ENCODE results near the gene LRP1B.
A peak's percentile ranks its signal among the peaks of the same experiment; 100 is the strongest.

LRP1B gene

DNA sequence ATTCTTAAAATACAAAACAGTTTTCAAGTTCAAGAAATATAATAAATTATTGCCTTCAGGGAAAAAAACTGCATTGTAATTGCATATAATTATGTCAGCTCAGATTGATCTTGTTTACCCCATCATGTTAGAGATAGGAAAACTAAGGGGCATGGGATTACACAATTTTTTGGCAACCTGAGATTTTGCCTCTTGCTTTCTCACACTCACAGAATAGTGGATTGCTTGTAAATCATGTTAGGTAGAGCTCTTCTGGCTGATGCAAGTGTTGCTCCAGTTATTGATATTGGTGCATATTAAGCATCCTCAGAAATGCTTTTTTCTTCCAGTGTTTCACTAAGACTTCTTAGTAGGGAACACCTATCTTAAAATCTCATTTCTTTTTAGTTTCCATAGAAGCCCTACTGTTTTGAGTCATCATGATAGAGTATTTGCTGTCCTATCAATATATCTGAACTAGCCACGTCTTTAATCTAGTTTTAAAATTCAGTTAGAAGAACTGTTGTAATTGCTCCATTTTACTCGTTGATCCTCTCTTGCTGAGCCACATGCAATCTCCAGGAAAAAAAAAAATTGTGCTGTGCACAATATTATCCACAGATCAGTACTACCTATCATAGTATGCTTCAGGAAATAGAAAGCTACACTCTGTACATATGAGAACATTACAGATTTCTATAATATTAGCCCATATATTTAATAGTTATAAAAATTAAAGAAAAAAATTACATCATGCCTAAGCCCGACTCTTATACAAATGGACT lies 393.1 kb downstream of the LRP1B start:
- no peak for DNase-seq

GRCh38 chr2:141736466-141736865 lies 394.4 kb downstream of the LRP1B start:
- no peak for DNase-seq

GRCh38 chr2:141728886-141729285 lies 401.9 kb downstream of the LRP1B start:
- peak in 1 of 2 donors; percentile 28 for DNase-seq

DNA sequence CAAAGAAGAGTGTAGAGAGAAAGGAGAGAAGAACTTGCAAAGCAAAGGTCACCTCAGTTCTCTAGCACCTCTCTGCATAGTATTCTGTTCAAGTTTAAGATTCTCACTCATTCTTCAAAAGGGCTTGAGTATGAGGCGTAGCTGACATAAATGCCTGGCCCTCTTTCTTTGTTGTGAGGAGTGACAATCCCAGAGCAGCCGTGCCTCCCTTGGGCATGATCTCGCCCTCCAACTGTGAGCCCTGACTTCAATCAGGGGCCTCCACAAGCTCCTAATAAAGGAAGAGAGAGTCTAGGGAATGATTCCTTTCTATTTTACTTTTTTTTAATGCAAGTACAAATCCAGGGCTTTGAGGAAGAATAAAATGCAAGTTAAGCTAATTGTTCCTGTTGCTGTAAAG lies 402.7 kb downstream of the LRP1B start:
- DNase-seq = no peak

GRCh38 chr2:141724426-141724825 lies 406.4 kb downstream of the LRP1B start:
- DNase-seq = no peak

- DNase-seq = no peak
These were observed 407.0 kb downstream of the LRP1B start for GRCh38 chr2:141723814-141724213.

GRCh38 chr2:141720476-141720875 lies 410.3 kb downstream of the LRP1B start:
- DNase-seq = no peak

DNA sequence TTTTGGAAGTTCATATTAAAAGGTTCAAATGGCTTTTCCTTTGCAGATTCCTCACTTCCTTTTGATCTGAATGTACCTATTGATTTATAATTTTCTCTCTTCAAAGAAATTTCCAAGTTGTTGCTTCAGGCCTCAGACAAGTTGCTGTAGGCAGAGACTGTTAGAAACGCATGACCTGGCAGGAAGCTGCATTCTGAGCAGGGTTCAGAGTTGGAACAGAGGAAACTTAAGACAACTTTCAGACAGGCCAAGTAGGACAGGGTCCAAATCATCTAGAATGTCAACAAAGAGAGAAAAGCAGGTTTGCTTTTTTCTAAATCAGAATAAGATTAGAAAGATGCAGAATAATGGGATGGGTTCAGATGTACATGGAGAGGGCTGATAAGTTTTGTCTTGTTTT lies 416.3 kb downstream of the LRP1B start:
- no peak for DNase-seq

DNA sequence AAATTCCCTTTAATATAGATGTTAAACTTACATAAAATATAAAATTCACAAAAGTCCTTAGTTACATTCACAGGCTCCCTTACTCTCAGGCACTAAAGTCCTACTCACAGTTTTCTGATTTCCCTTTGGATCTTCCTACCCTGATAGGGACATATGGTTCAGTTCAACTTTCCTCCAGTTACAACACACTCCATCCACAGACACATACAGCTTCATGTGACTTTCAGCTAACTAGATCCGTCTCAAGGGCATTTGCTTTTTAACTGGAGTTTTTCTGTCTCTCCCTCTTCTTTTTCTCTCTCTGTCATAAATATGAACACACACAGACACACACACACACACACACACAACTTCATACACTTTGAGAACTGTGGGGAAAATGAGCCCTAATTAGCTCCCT lies 419.2 kb downstream of the LRP1B start:
- DNase-seq = no peak

DNA sequence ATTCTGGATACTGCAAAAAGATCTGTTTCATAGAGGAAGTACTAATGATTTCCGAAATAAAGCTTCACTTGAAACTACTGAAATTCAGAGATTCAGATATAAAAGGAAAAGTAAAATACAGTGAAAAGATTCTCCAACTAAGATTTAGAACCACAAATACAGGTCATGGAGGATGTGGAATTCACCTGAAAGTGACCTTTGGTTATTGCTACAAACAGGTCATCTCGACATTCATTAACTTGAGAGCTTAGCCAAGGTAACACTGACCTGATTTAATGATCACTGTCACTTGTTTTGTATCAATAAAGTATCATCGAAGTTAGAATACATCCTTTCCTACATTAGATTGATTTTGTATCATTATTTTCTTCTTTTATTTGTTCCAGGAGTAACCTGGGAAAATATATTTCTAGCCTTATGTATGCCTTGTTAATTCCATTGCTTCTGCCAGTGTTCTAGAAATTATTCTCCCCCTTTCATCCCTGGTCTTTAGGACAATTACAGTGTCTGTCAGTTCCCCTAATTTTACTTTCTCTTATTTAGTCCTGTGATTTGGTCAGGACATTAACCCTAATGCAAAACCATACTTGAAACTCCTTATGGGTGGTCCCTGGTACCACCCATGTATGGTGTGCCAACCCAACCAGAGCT lies 420.1 kb downstream of the LRP1B start:
- no peak for DNase-seq

DNA sequence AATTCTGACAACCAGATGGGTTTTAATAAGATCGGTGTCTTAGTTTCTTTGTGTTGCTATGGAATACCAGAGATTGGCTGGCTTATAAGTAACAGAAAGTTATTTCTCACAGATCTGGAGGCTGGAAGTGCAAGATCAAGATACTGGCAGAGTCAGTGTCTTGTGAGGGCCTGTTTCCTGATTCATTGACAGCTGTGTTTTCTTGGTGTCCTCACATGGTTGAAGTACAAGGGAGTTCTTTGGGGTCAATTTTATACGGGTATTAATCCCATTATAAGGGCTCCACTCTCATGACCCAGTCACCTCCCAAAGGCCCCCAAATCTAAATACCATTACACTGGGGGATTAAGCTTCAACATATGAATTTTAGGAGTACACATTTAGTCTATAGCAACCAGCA lies 421.1 kb downstream of the LRP1B start:
- no peak for DNase-seq

DNA sequence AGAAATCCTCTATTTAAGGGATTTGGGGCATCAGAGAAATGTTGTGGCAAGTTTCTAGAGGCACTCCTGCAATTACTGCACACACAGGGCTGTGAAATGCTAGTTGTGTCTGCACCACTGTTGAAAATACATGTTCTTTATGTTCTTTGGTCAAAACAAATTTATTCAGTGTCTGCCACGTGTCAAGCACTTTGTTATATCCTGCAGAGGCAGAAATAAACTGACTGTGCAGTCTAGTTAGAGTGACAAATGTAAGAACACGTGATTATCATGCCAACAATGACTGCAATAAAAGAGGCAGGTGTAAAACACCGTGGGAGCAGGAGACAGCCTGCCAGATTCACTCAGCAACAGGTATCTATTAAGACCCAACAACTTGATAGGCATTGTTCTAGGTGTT lies 423.3 kb downstream of the LRP1B start:
- no peak for DNase-seq

GRCh38 chr2:141704541-141704940 lies 426.3 kb downstream of the LRP1B start:
- no peak for DNase-seq

- DNase-seq = no peak
These were observed 427.3 kb downstream of the LRP1B start for GRCh38 chr2:141703501-141703900.

DNA sequence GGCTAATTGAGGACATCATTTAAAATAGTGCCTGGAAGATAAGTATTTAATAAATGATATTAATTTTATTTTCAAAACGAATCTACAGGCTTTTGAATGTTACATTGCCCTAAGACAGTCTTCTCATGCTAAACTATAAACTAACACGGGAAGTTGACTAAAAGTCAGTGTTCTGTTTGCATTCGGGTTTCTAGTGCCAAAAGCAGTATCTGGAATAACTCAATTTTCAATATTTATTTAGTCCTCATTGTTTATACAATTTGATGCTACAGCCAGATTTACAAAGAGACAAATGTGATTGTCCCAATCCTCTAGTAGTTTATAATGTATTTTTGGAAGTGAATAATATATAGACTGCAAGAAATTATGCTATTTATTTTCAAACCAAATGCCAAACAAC lies 429.2 kb downstream of the LRP1B start:
- DNase-seq = no peak

GRCh38 chr2:141699573-141699972 lies 431.2 kb downstream of the LRP1B start:
- DNase-seq = no peak

- DNase-seq = no peak
These were observed 432.3 kb downstream of the LRP1B start for GRCh38 chr2:141698500-141698899.

GRCh38 chr2:141697035-141697434 lies 433.8 kb downstream of the LRP1B start:
- no peak for DNase-seq

GRCh38 chr2:141694180-141694579 lies 436.6 kb downstream of the LRP1B start:
- DNase-seq = no peak

GRCh38 chr2:141692829-141693228 lies 438.0 kb downstream of the LRP1B start:
- no peak for DNase-seq

GRCh38 chr2:141676139-141676538 lies 454.7 kb downstream of the LRP1B start:
- DNase-seq = no peak

- DNase-seq = no peak
These were observed 464.6 kb downstream of the LRP1B start for GRCh38 chr2:141666191-141666590.

GRCh38 chr2:141660232-141660631 lies 470.6 kb downstream of the LRP1B start:
- no peak for DNase-seq

GRCh38 chr2:141654311-141654710 lies 476.5 kb downstream of the LRP1B start:
- peak in 1 of 2 donors; percentile 3 for DNase-seq

GRCh38 chr2:141653184-141653583 lies 477.6 kb downstream of the LRP1B start:
- DNase-seq = no peak
